ENCODE data around the gene ATP8B1. TPM values are rescaled to one million over a fixed set of nuclear protein-coding genes. Genes with fewer than 3 reads are reported as not detected.

Gene ATP8B1
- total RNA-seq, 1 experiment from 2014 or later, result 12.4 TPM

DNA sequence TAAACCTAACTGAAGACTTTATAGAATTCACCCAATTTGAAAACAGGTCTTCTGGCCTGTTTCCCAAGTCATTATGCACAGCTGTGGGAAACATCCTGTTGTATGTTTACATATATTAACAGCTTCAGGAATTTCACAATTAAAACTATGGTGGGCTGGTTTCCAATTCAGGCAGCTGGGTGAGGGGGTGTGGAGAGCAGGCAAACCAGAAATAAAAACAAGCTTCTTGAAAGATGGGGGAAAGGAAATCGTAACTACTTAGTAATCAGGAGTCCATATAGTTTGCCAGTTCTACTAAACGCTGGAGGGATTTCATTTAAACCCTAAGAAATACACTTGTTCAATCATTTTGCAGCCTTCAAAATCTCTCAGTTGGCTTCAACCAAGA is 22.8 kb downstream of the ATP8B1 start:
- H3K4me1 ChIP-seq (replicated peaks), result peaks cover 37% of the 10 kb centered on the region

GRCh38 chr18:57776767-57777166 is 26.3 kb downstream of the ATP8B1 start:
- Histone ChIP-seq H3K36me3 (no peaks in the 10 kb centered on the region), H3K9me3 (replicated peaks) (no peaks in the 10 kb centered on the region), H3K4me1 (replicated peaks) (peaks cover 26% of the 10 kb centered on the region), H3K4me3 (no peak overlapping the region), H3K27ac (no peak overlapping the region), H3K27me3 (replicated peaks) (no peaks in the 10 kb centered on the region)
- no peak for DNase-seq (ENCODE audit: low read depth in 1 of 2, low spot score in 2 of 2)

More for the DNA sequence above, 22.8 kb downstream of the ATP8B1 start:
- H3K27ac ChIP-seq, result peak overlapping the region; percentile 80
- no peak for DNase-seq (ENCODE audit: low read depth in 1 of 2, low spot score in 2 of 2)
- H3K9me3 ChIP-seq (replicated peaks), result no peaks in the 10 kb centered on the region
- H3K36me3 ChIP-seq, result no peaks in the 10 kb centered on the region
- no peaks in the 10 kb centered on the region for H3K27me3 ChIP-seq (replicated peaks)
- H3K4me3 ChIP-seq, result no peak overlapping the region

DNA sequence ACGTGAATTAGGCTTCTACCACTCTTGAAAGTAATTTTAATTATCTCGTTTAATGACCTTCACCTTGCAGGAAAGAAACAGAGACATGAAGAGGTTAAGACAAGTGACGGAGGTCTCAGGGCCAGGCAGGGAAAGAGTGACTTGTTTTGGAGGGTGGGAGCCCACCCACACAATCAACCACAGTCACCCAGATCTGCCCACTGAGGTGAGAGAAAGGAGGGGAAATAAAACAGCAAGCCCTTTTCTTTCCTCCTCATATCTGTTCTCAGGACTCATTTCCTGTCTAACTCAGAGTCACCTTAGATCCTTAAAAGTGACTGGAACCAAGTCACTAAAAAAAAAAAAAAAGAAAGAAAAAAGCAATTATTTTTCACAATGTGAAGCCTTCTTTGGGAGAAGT is 26.8 kb downstream of the ATP8B1 start:
- H3K27me3 ChIP-seq (replicated peaks), result no peaks in the 10 kb centered on the region
- H3K27ac ChIP-seq, result no peak overlapping the region

DNA sequence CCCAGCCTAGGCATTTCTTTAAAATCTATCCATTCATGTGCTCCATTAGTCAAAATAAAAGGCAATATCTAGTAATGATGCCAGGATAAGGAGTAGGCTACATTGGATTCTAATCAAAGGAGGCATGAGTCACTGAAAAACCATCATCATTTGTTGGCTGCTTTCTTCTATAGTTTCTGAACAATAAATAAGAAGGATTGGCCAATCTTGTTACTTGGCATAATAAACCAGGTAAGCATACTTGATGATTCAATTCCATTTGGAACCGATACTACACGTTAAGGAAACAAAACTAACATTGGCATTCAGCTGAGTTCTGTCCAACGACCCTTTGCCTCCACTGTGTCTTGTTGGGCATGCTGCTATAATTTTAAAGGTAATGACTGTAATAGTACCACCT is 27.2 kb downstream of the ATP8B1 start:
- Histone ChIP-seq H3K36me3 (no peaks in the 10 kb centered on the region), H3K27ac (no peak overlapping the region), H3K27me3 (replicated peaks) (no peaks in the 10 kb centered on the region), H3K9me3 (replicated peaks) (no peaks in the 10 kb centered on the region), H3K4me3 (no peak overlapping the region), H3K4me1 (replicated peaks) (peaks cover 23% of the 10 kb centered on the region)
- DNase-seq (ENCODE audit: low read depth in 1 of 2, low spot score in 2 of 2), result no peak

More for the DNA sequence above, 26.8 kb downstream of the ATP8B1 start:
- Histone ChIP-seq H3K4me3 (no peak overlapping the region), H3K36me3 (no peaks in the 10 kb centered on the region), H3K4me1 (replicated peaks) (peaks cover 24% of the 10 kb centered on the region), H3K9me3 (replicated peaks) (no peaks in the 10 kb centered on the region)
- DNase-seq (ENCODE audit: low read depth in 1 of 2, low spot score in 2 of 2), result no peak

DNA sequence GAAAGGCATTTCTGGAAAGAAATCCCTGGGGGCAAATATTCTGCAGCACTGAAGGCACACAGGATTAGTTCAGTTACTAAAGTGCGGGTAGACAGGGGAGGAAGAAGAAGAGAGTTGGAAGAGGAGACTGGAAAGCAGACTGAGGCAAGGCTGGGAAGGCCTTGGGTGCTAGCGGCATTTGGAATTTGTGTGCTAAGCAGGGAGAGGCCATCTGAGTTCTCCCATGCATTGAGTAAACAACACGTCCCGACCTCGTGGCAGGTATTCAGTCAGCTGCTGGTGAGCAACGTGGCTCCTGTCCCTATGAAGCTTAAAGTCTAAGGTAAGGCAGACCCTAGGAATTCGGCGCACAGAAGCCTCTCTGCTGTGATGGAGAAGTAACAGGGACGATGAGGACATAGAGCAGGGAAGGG is 30.7 kb downstream of the ATP8B1 start:
- H3K36me3 ChIP-seq, result no peaks in the 10 kb centered on the region
- H3K27ac ChIP-seq, result no peak overlapping the region
- no peak overlapping the region for H3K4me3 ChIP-seq
- no peaks in the 10 kb centered on the region for H3K27me3 ChIP-seq (replicated peaks)
- H3K4me1 ChIP-seq (replicated peaks), result peaks cover 18% of the 10 kb centered on the region
- H3K9me3 ChIP-seq (replicated peaks), result no peaks in the 10 kb centered on the region
- no peak for DNase-seq (ENCODE audit: low read depth in 1 of 2, low spot score in 2 of 2)

DNA sequence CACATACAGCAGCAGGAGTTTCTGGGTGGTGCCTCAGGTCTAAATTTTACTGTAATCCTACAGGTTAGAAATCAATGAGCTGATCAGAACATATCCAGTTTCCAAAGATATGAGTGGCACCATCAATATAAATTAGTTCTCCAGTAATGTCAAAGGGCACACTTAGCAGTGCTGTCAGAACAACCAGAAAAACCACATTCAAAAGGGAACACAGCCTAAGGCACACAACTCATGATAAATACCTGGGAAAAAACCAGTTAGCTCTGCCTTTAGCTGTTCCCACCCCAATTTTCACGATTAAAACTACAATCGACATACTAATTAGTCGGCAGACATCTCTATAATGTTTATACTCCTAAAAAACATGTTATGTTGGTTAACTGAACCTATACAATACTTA is 31.5 kb downstream of the ATP8B1 start:
- H3K27me3 ChIP-seq (replicated peaks), result no peaks in the 10 kb centered on the region
- DNase-seq (ENCODE audit: low read depth in 1 of 2, low spot score in 2 of 2), result no peak
- H3K9me3 ChIP-seq (replicated peaks), result no peaks in the 10 kb centered on the region
- no peaks in the 10 kb centered on the region for H3K36me3 ChIP-seq
- peaks cover 18% of the 10 kb centered on the region for H3K4me1 ChIP-seq (replicated peaks)
- H3K4me3 ChIP-seq, result no peak overlapping the region
- H3K27ac ChIP-seq, result no peak overlapping the region

DNA sequence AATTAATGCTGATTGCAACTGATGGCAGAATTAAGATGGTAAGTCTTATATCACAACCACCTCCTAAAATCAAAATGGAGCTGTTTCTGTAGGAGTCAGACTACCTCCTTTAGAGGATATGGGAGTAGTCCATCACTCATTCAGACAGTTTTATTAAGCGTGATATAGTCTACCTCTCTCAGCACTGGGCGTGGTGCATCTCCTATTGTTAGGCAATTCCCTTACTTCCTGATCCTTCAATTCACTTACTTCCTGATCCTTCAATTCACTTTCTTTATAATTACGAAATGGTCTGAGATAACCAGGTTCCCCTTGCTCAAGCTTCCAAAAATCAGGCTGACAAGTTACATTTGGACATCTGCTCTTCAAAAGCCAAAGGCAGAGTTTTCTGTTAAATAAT is 31.9 kb downstream of the ATP8B1 start:
- H3K4me1 ChIP-seq (replicated peaks), result peaks cover 17% of the 10 kb centered on the region
- H3K36me3 ChIP-seq, result no peaks in the 10 kb centered on the region
- H3K4me3 ChIP-seq, result no peak overlapping the region
- no peaks in the 10 kb centered on the region for H3K27me3 ChIP-seq (replicated peaks)
- H3K9me3 ChIP-seq (replicated peaks), result no peaks in the 10 kb centered on the region
- no peak overlapping the region for H3K27ac ChIP-seq
- no peak for DNase-seq (ENCODE audit: low read depth in 1 of 2, low spot score in 2 of 2)

- Histone ChIP-seq H3K9me3 (replicated peaks) (no peaks in the 10 kb centered on the region), H3K4me1 (replicated peaks) (peaks cover 10% of the 10 kb centered on the region), H3K27me3 (replicated peaks) (no peaks in the 10 kb centered on the region), H3K4me3 (no peak overlapping the region), H3K36me3 (no peaks in the 10 kb centered on the region), H3K27ac (no peak overlapping the region)
- no peak for DNase-seq (ENCODE audit: low read depth in 1 of 2, low spot score in 2 of 2)
Measured at GRCh38 chr18:57768537-57769326, 34.4 kb downstream of the ATP8B1 start.

- Histone ChIP-seq H3K27ac (no peak overlapping the region), H3K4me1 (replicated peaks) (peaks cover 10% of the 10 kb centered on the region), H3K36me3 (no peaks in the 10 kb centered on the region), H3K27me3 (replicated peaks) (no peaks in the 10 kb centered on the region), H3K4me3 (no peak overlapping the region), H3K9me3 (replicated peaks) (no peaks in the 10 kb centered on the region)
- DNase-seq (ENCODE audit: low read depth in 1 of 2, low spot score in 2 of 2), result no peak
Measured at GRCh38 chr18:57767259-57768050, 35.7 kb downstream of the ATP8B1 start.

DNA sequence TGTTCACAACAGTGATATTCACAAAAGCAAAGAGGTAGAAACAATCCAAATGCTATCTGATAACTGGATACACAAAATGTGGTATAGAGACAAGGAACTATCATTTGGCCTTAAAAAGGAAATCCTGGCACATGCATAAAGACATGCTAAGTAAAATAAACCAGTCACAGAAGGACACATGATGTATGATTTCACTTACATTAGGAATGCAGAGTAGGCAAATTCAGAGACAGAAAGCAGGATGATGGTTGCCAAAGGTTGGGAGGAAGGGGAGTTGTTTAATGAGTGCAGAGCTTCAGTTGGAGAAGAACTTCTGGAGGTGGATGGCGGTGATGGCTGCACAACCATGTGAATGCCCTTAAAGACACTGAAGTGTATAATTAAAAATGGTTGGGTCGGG is 38.1 kb downstream of the ATP8B1 start:
- Histone ChIP-seq H3K4me3 (no peak overlapping the region), H3K36me3 (peaks cover 2% of the 10 kb centered on the region; the same call in 1 of the 2 replicates), H3K27ac (no peak overlapping the region), H3K27me3 (replicated peaks) (no peaks in the 10 kb centered on the region), H3K9me3 (replicated peaks) (no peaks in the 10 kb centered on the region), H3K4me1 (replicated peaks) (peaks cover 10% of the 10 kb centered on the region)
- DNase-seq (ENCODE audit: low read depth in 1 of 2, low spot score in 2 of 2), result no peak

DNA sequence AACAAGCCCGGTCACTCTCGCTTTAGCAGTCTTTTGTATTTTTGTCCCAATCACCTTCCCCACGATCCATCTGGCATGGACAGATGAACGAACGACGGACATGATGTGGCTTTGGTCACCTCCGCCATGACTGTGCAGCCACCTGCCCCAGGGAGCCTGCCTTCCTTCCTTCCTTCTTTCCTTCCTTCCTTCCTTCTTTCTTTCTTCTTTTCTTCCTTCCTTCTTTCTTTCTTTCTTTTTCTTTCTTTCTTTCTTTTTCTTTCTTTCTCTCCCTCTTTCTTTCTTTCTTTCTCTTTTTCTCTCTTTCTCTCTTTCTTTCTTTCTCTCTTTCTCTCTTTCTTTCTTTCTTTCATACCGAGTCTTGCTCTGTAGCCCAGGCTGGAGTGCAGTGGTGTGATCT is 39.0 kb downstream of the ATP8B1 start:
- Histone ChIP-seq H3K27me3 (replicated peaks) (no peaks in the 10 kb centered on the region), H3K9me3 (replicated peaks) (no peaks in the 10 kb centered on the region), H3K36me3 (peaks cover 5% of the 10 kb centered on the region; the same call in 1 of the 2 replicates), H3K4me1 (replicated peaks) (peaks cover 14% of the 10 kb centered on the region), H3K27ac (no peak overlapping the region), H3K4me3 (no peak overlapping the region)
- DNase-seq (ENCODE audit: low read depth in 1 of 2, low spot score in 2 of 2), result no peak

DNA sequence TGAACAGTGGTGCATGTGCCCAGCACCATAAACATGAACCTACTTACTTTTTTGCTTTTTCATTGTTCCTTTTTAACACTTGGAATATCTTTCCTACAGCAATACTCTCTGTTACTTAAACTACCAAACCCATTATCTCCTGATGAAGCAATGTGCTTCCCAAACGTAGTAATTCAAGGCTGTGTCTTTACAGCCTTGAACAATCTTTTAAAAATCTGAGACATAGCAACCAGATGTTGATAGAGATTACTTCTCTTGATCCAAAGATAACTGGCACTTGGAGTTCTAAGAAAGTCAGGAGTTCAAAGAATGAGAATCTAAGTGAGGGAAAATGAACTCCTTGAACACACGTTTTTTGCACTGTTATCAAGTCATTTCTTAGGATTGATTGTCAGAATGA is 40.4 kb downstream of the ATP8B1 start:
- H3K27me3 ChIP-seq (replicated peaks), result no peaks in the 10 kb centered on the region
- no peak overlapping the region for H3K4me3 ChIP-seq
- DNase-seq (ENCODE audit: low read depth in 1 of 2, low spot score in 2 of 2), result no peak
- peaks cover 9% of the 10 kb centered on the region for H3K4me1 ChIP-seq (replicated peaks)
- H3K27ac ChIP-seq, result no peak overlapping the region
- H3K36me3 ChIP-seq, result peaks cover 5% of the 10 kb centered on the region; the same call in 1 of the 2 replicates
- no peaks in the 10 kb centered on the region for H3K9me3 ChIP-seq (replicated peaks)

- H3K36me3 ChIP-seq, result peaks cover 5% of the 10 kb centered on the region; the same call in 1 of the 2 replicates
- H3K9me3 ChIP-seq (replicated peaks), result no peaks in the 10 kb centered on the region
- H3K27ac ChIP-seq, result peak overlapping the region; percentile 24; the same call in 1 of the 2 replicates
- peaks cover 9% of the 10 kb centered on the region for H3K4me1 ChIP-seq (replicated peaks)
- H3K4me3 ChIP-seq, result no peak overlapping the region
- DNase-seq (ENCODE audit: low read depth in 1 of 2, low spot score in 2 of 2), result peak; percentile 37 to 55
- H3K27me3 ChIP-seq (replicated peaks), result no peaks in the 10 kb centered on the region
Measured at GRCh38 chr18:57759650-57760049, 43.5 kb downstream of the ATP8B1 start.

GRCh38 chr18:57755473-57756067 is 47.5 kb downstream of the ATP8B1 start:
- Histone ChIP-seq H3K9me3 (replicated peaks) (no peaks in the 10 kb centered on the region), H3K4me1 (replicated peaks) (peaks cover 9% of the 10 kb centered on the region), H3K27ac (no peak overlapping the region), H3K4me3 (no peak overlapping the region), H3K27me3 (replicated peaks) (no peaks in the 10 kb centered on the region), H3K36me3 (peaks cover 2% of the 10 kb centered on the region; the same call in 1 of the 2 replicates)
- no peak for DNase-seq (ENCODE audit: low read depth in 1 of 2, low spot score in 2 of 2)

Data from SJSA1 (cell line).